K562 (cell line): Measurements from ENCODE around the gene MAML3. TPM values are rescaled to one million over a fixed set of nuclear protein-coding genes. Genes with fewer than 3 reads are reported as not detected.
A peak's percentile ranks its signal among the peaks of the same experiment; 100 is the strongest.

Experiments used
- ATAC-seq: fragments of 200-7000 bp; cut with Tn5 transposase; 3 replicates; pipeline ENCODE4 v1.9.1; 2020; ENCODE audit warnings: moderate library complexity
- BruUV-seq: library from RNA; stranded (reverse); fragments of 400-500 nt; replicated peaks from 2 replicates; lab custom pipeline; 2021; lab: Mats Ljungman, UMichigan
- CTCF ChIA-PET: fragments of 300-600 bp; formaldehyde crosslinking; extraction: SDS; loops from one replicate; lab custom pipeline; 2021; ENCODE audit warnings: low intra/inter-chr PET ratio; lab: Yijun Ruan, JAX
- POLR2A ChIA-PET: fragments of 300-600, 350-650 bp; sonication (Branson Sonifier 250); formaldehyde crosslinking; extraction: SDS; loops from one replicate; lab custom pipeline; 2021; ENCODE audit warnings: antibody characterized with exemption, inconsistent platforms; lab: Yijun Ruan, JAX
- DNase-seq, 4 experiments: peaks; one replicate each; pipeline versions ENCODE4 v3.0.0 to v3.0.0-alpha.2; 2011 to 2018; ENCODE audit warnings: low spot score in 3 of 4, mixed read lengths in 3 of 4; ENCODE audit errors: extremely low read depth in 1 of 4
- FAIRE-seq: peaks from 2 replicates; lab custom pipeline; 2011; peaks lifted over from hg19 to GRCh38; lab: Jason Lieb, UNC
- H2AFZ ChIP-seq: 2 replicates; pipeline ENCODE4 v1.6.0; 2011; ENCODE audit warnings: low read depth, low read length, control low read depth, inconsistent platforms
- H3K27ac ChIP-seq: fragments of 200-600 bp; 3 replicates; pipeline ENCODE4 v1.8.0; 2011; ENCODE audit warnings: low read depth, mild to moderate bottlenecking, control low read depth, inconsistent platforms, low read length, moderate library complexity, mixed read lengths; ENCODE audit errors: extremely low read depth
- H3K27me3 ChIP-seq, 2 experiments: fragments of 300-600 bp in 1 of 2; 2 replicates in 1 of 2; 3 replicates in 1 of 2; pipeline versions ENCODE4 v1.6.0 to v1.8.0; 2011; ENCODE audit warnings: inconsistent platforms in 2 of 2, low read length in 2 of 2, mild to moderate bottlenecking in 1 of 2, mixed read lengths in 1 of 2, moderate library complexity in 1 of 2; ENCODE audit not compliant: control insufficient read depth in 2 of 2, insufficient read depth in 2 of 2
- H3K36me3 ChIP-seq: fragments of 300-600 bp; 3 replicates; pipeline ENCODE4 v1.8.0; 2011; ENCODE audit warnings: mild to moderate bottlenecking, low read length, inconsistent platforms; ENCODE audit not compliant: control insufficient read depth, insufficient read depth
- H3K4me1 ChIP-seq, 2 experiments: fragments of 200-600 bp in 1 of 2; replicated peaks in 1 of 2; 2 replicates in 1 of 2; 3 replicates in 1 of 2; pipeline versions ENCODE4 v1.5.1 to v1.8.0; 2011; ENCODE audit warnings: inconsistent platforms in 2 of 2, low read length in 2 of 2, mild to moderate bottlenecking in 1 of 2, mixed read lengths in 1 of 2, moderate library complexity in 1 of 2; ENCODE audit not compliant: control insufficient read depth in 2 of 2, insufficient read depth in 2 of 2
- H3K4me2 ChIP-seq: 2 replicates; pipeline ENCODE4 v1.6.1; 2011; ENCODE audit warnings: low read length, control low read depth, inconsistent platforms, mixed read lengths; ENCODE audit not compliant: insufficient read depth
- H3K4me3 ChIP-seq: fragments of 200-600 bp; sonication (generic), shearing (Covaris generic); 2 replicates; pipeline ENCODE4 v1.5.1; 2016; ENCODE audit warnings: control low read depth, inconsistent platforms
- H3K79me2 ChIP-seq: fragments of 200-600 bp; 3 replicates; pipeline ENCODE4 v1.8.0; 2011; ENCODE audit warnings: low read length, inconsistent platforms; ENCODE audit not compliant: control insufficient read depth, insufficient read depth
- H3K9ac ChIP-seq, 2 experiments: 2 replicates each; pipeline versions ENCODE4 v1.6.0 to v1.6.1; 2011; ENCODE audit warnings: low read depth in 2 of 2, low read length in 2 of 2, control low read depth in 1 of 2, inconsistent platforms in 1 of 2, mild to moderate bottlenecking in 1 of 2, mixed read lengths in 1 of 2; ENCODE audit not compliant: insufficient read depth in 1 of 2
- H3K9me1 ChIP-seq: one replicate; pipeline ENCODE4 v1.6.0; 2011; ENCODE audit warnings: inconsistent platforms, mild to moderate bottlenecking, low read length, moderate library complexity; ENCODE audit not compliant: control insufficient read depth, insufficient read depth
- H3K9me3 ChIP-seq: replicated peaks from 2 replicates; pipeline ENCODE4 v1.5.1; 2011; ENCODE audit warnings: low read depth, low read length, inconsistent platforms; ENCODE audit not compliant: control insufficient read depth, insufficient read depth
- H4K20me1 ChIP-seq: replicated peaks from 2 replicates; pipeline ENCODE4 v1.6.1; 2011; ENCODE audit warnings: low read length, inconsistent platforms, mixed read lengths; ENCODE audit not compliant: control insufficient read depth, insufficient read depth
- ARID4B ChIP-seq: sonication (generic); formaldehyde crosslinking; IDR thresholded peaks from 2 replicates; pipeline ENCODE4 v1.8.0; 2022; ENCODE audit warnings: mild to moderate bottlenecking, missing genetic modification reagents
- E2F5 ChIP-seq: sonication (generic); formaldehyde crosslinking; IDR thresholded peaks from 2 replicates; pipeline ENCODE4 v1.8.0; 2022; ENCODE audit warnings: mild to moderate bottlenecking, missing genetic modification reagents
- ETV1 ChIP-seq: fragments of 450-650 bp; conservative IDR thresholded peaks from 2 replicates; pipeline ENCODE4 v1.6.1; 2016; ENCODE audit warnings: missing genetic modification characterization, control low read depth, low read depth, missing compliant biosample characterization
- FOXJ2 ChIP-seq: fragments of 200-800 bp; sonication (Bioruptor generic); IDR thresholded peaks from 2 replicates; pipeline ENCODE4 v1.6.1; 2016; ENCODE audit warnings: missing genetic modification characterization, missing compliant biosample characterization
- NFE2 ChIP-seq: IDR thresholded peaks from 2 replicates; pipeline ENCODE4 v1.6.1; 2014; ENCODE audit warnings: antibody characterized with exemption, low read depth
- PBX2 ChIP-seq, 2 experiments: IDR thresholded peaks in 1 of 2; conservative IDR thresholded peaks in 1 of 2; 2 replicates each; pipeline ENCODE4 v1.6.1; 2016; ENCODE audit warnings: low read depth in 2 of 2, mild to moderate bottlenecking in 1 of 2, missing compliant biosample characterization in 1 of 2, missing genetic modification characterization in 1 of 2, moderate library complexity in 1 of 2
- ZNF174 ChIP-seq: fragments of 250-450 bp; sonication (Bioruptor Pico); IDR thresholded peaks from 2 replicates; pipeline ENCODE4 v1.4.0; 2020; ENCODE audit warnings: mild to moderate bottlenecking
- ZSCAN32 ChIP-seq: fragments of 450-650 bp; formaldehyde crosslinking; IDR thresholded peaks from 2 replicates; pipeline ENCODE4 v1.4.0; 2020; ENCODE audit warnings: mild to moderate bottlenecking, moderate library complexity
- WGBS: fragments of 100-300 bp; shearing (Covaris generic); methylation state at CpG from one replicate; pipeline ENCODE4 v1.1.6; 2016; ENCODE audit warnings: low coverage, mixed read lengths; ENCODE audit not compliant: insufficient coverage; ENCODE audit errors: missing lambda C conversion rate; 5-methylcytosine and 5-hydroxymethylcytosine counted together
- in situ Hi-C: fragments of 300-500 bp; cut with MboI; formaldehyde crosslinking; loops from 4 replicates; pipeline ENCODE4 v1.15.0; 2018; ENCODE audit warnings: inconsistent platforms, mixed read lengths
- intact Hi-C: fragments of 100-400 bp; cut with micrococcal nuclease; formaldehyde crosslinking; loops from 2 replicates; pipeline ENCODE4 v1.14.2; 2022
- polyA plus RNA-seq, 8 experiments: library from polyadenylated mRNA; depleted of rRNA in 4 of 8; stranded (reverse) in 5 of 8; unstranded in 3 of 8; fragments of >200 nt; fragmentation: Nextera tagmentation in 2 of 8; fragmentation: Illumina TruSeq in 1 of 8; extraction: Ambion mirVana in 2 of 8; extraction: Trizol in 1 of 8; gene quantifications; 2 replicates each; pipeline versions ENCODE4 v1.2.1 to v1.2.3, GENCODE V29; 2011 to 2014; ENCODE audit warnings: inconsistent platforms in 1 of 8, missing spikeins in 1 of 8
- total RNA-seq, 7 experiments: library from RNA; depleted of rRNA in 6 of 7; stranded (reverse); fragments of >200 nt in 6 of 7; fragmentation: Illumina TruSeq in 2 of 7; extraction: Trizol in 2 of 7; gene quantifications; 2 replicates each; pipeline versions ENCODE4 v1.2.1 to v1.2.3, GENCODE V29; 2011 to 2021; ENCODE audit warnings: low replicate concordance in 1 of 7

Gene MAML3
- total and polyA plus RNA-seq, 9 of the 15 experiments (the other 6 are each of a cell fraction or from before 2014, with no cell fraction given): 0.01 to 0.55 (median 0.25) TPM

GRCh38 chr4:139776235-139776634 is 377.7 kb downstream of the MAML3 start:
- no peak overlapping the region for H2AFZ ChIP-seq
- in situ Hi-C loops (no loop called here), intact Hi-C loops (no loop called here)
- H3K4me2 ChIP-seq: no peak overlapping the region
- WGBS: 0% methylated on average over 4 of the region's 4 CpGs
- BruUV-seq: no TSS peak
- FAIRE-seq (no peak), ATAC-seq (no peak), DNase-seq (no peak)
- H3K4me3 ChIP-seq: no peak overlapping the region
- ChIA-PET CTCF (no interaction called here), POLR2A (no interaction called here)
- H3K9me1 ChIP-seq: no peaks in the 10 kb centered on the region
- H3K9ac ChIP-seq: no peak overlapping the region
- TF ChIP-seq NFE2 (peak; percentile 70), FOXJ2 (tag) (no peak), ARID4B (no peak), ZSCAN32 (no peak), PBX2 (CRISPR knock-in tag; IDR thresholded peaks at IDR 0.05; ENCODE audit: low read depth) (no peak), PBX2 (tag; conservative IDR thresholded peaks at IDR 0.05; ENCODE audit: low read depth) (no peak), ETV1 (tag) (no peak), E2F5 (CRISPR knock-in tag) (no peak), ZNF174 (CRISPR knock-in tag) (no peak)
- peaks cover 8 to 19% of the 10 kb centered on the region in 2 experiments for H3K27me3 ChIP-seq
- H4K20me1 ChIP-seq: no peaks in the 10 kb centered on the region
- H3K36me3 ChIP-seq: no peaks in the 10 kb centered on the region
- H3K4me1 ChIP-seq: no peaks in the 10 kb centered on the region
- no peak overlapping the region for H3K27ac ChIP-seq
- H3K9me3 ChIP-seq: no peaks in the 10 kb centered on the region
- H3K79me2 ChIP-seq: no peaks in the 10 kb centered on the region
